Hematopoietic multipotent progenitor cell treated with erythropoietin and hydrocortisone succinate and interleukin-3 and kit ligand, for 17 days (in vitro differentiated cells): ENCODE data around the gene IFI44.

Experiments
- DNase-seq: peaks from one replicate; pipeline ENCODE4 v3.0.0-alpha.2; 2015; ENCODE audit warnings: low spot score

Gene IFI44

GRCh38 chr1:78649628-78650027, at the start of gene IFI44:
Gene IFI44 (plus strand): TSS chr1:78649831. CDS start chr1:78650196, 365 bp downstream.
- DNase-seq, result no peak

DNA sequence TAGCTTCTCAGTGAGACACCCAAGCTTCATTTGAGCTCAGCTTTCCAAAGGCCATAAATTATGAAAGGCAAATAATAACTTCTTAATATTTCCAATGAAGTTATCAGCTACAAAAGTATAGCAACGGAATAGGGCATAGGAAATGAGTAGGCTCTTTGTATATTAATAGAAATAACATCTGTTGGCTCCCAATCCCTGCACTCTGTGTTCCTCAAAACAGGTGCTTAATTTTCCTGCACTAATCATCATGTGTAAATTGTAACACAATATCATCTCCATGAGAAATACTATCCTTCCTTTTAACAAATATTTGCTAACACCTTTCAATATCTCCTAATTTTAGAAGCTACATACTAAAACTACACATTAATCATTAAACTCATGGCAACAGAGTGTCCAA, 48.6 kb upstream of the IFI44 start:
- DNase-seq, result no peak

DNA sequence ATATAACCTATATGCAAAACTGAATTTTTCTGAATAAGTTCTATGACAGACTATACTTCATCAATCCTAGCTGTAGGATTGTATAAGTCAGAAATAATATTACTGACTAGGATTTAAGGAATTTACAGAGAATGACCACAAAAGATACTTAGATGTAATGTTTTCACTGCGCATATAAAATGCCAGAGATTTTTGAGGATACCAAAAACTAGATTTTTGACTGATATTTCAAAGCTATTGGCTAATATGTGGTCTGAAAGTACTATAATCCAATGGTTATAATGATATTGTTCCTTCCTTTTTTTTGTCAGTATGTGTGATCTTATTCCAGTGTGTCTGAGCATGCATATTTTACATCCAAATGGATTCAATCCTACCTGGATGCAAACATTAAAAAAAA, 46.4 kb upstream of the IFI44 start:
- no peak for DNase-seq

- DNase-seq, result no peak
Measured at GRCh38 chr1:78604643-78605042, 45.0 kb upstream of the IFI44 start.

DNA sequence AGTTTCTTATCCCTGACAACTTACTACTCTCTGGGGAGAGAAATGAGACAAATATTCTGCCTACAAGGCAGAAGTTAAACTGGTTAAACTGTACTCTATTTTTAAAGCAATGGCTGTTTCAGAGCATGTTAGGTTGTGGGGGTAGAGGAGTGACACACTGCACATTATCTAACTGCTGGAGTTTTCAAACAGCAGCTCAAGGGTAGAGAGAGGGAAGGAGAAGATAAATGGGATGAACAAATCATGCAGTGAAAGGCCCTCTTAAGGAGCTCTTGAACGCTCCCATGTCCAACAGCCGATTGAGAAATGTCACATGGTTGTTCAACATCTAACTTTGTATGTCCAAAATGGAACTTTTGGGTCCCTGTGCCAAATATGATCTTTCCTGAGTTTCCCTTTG, 43.4 kb upstream of the IFI44 start:
- DNase-seq, result no peak

- DNase-seq, result no peak
Measured at GRCh38 chr1:78607334-78607927, 42.2 kb upstream of the IFI44 start.

DNA sequence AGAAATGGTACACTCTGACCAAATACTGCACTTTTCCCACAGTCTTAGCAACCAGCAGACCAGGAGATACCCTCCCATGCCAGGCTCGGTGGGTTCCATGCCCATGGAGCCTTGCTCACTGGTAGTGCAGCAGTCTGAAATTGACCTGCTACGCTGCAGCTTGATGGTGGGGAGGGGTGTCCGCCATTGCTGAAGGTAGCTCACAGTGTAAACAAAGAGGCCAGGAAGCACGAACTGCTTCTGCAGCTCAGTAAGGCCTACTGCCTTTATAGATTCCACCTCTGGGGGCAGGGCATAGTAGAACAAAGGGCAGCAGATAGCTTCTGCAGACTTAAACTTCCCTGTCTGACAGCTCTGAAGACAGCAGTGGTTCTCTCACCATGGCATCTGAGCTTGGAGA, 41.7 kb upstream of the IFI44 start:
- no peak for DNase-seq

GRCh38 chr1:78617615-78618026, 32.0 kb upstream of the IFI44 start:
- peak; percentile 55 for DNase-seq

DNA sequence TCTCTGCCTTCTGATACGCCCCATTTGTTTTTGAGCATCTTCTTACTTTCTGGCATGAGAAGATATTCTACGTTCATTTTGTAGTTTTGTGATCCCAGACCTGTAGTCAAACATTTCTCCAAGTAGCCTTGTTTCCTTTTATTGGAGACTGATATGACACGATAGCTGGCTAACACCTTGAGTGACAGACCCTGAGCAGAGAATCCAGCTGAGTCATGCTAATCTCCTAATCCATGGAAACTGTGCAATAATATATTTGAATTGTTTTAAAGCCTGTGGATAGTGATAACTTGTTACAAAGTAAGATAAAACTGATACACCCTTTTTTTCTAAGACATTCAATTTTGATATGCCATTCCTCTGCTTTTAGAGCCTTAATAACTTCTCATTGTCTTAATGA, 30.6 kb upstream of the IFI44 start:
- no peak for DNase-seq

DNA sequence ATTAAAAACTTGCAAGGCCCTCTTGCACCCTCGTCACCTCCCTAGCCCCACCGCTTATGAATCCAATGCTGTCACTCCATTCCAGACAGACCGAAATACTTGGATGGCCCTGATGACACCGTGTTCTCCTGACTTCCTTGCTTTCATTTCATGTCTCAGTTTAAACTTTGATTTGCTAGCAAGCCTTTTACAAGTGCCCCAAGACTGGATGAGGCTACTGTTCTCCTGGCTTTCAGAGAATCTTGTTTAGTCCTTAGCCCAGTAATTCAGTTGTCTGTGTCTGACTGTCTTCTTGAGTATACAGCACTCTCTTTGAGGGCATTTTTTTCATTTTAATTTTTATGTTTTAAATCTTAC, 30.2 kb upstream of the IFI44 start:
- no peak for DNase-seq

DNA sequence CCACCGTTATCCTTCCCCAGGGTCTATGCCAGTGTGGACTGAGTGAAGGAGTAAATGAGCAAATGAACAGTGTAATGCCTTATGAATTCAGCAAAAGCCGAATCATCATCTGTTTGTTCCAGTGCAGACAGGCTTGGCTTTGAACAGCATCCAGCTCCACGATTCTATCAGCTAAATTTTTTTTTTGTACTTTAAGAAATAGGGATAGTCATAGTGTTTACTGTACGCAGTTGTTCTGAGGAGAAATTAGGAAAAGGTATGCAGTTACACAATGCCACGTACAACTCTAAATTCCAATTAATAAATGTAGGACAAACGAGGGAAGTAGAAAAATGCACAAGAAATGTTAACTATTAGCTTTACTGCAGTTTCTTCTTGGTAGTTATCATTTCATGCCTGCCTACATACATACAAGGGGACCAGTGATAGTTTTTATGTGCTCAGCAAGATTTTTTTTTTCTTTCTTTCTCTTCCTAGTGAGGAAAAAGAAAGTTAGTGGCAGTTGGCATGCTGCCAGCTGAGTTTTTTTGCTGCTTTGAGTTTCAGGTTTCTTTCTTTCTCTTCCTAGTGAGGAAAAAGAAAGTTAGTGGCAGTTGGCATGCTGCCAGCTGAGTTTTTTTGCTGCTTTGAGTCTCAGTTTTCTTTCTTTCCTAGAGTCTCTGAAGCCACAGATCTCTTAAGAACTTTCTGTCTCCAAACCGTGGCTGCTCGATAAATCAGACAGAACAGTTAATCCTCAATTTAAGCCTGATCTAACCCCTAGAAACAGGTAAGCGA, 29.6 kb upstream of the IFI44 start, which contains the start of gene IFI44L:
TSS of gene IFI44L (plus strand) at position 646 of the 777 bp plus-strand sequence. CDS start 7,468 bp downstream, outside the sequence.
- DNase-seq, result peak; percentile 17

- DNase-seq, result no peak
Measured at GRCh38 chr1:78620666-78621065, 29.0 kb upstream of the IFI44 start.

DNA sequence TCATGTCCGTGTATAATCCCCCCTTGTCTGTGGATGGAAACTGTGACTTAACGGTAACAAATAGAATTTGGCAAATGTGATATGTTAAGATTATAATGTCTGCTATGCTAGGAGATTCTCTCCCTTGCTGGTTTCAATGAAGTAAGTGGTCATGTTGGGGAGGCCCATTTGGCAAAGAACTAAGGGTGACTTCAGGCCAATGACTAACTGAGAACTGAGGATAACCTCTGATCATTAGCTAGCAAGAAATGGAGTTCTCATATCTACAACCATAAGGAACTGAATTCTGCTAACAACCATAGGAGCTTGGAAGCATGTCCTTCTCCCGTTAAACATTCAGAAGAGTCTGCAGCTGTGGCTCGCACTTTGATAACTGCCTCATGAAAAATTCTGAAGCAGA, 27.1 kb upstream of the IFI44 start:
- DNase-seq, result no peak

- DNase-seq, result no peak
Measured at GRCh38 chr1:78624035-78624434, 25.6 kb upstream of the IFI44 start.

DNA sequence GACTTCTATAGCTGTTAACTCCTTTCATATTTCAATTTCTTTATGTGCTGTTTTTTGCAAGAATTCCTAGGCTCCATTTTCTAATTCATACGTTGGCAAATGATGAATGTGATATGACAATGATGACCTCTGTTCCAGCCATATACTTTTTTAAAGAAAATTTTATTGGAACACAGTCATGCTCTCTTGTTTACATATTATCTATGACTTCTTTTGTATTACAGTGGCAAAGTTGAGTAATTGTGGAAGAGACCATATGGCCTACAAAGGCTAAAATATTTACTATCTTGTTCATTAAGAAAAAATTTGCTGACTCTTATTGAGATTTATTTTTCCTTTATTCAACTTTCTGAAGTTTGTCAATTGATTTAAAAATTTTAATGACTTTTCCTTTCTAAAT, 22.3 kb upstream of the IFI44 start:
- no peak for DNase-seq

GRCh38 chr1:78630600-78630999, 19.0 kb upstream of the IFI44 start:
- DNase-seq, result no peak

DNA sequence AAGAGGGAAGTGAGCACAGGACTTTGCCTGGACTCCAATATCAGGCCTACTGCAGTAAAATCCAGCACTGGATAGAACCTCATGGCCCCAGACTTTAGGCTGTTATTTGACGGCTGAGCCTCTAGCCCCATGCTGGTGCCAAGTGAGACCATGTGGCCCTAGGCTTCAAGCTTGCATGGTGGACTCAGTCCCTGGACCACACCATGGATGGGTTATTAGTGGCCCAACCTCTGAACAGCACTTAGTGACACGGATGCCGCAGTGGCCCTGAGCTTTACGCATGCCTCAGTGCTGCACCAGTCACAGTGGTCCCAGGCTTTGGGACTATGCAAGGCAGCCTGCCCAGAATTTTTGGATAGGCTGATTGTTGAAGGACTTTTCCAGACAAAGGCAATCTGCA, 16.4 kb upstream of the IFI44 start:
- no peak for DNase-seq

GRCh38 chr1:78640462-78640861, 9.2 kb upstream of the IFI44 start:
- DNase-seq, result no peak

DNA sequence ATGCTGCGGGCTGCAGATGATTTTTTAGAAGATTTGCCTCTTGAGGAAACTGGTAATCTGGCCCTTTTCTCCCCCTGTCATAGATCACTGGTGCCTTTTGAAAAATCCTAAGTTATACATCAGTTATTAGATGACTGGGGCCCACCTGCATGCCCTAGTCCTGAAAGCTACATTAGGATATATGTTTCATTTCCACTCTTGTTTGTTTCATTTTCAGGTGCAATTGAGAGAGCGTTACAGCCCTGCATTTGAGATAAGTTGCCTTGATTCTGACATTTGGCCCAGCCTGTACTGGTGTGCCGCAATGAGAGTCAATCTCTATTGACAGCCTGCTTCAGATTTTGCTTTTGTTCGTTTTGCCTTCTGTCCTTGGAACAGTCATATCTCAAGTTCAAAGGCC, 8.1 kb upstream of the IFI44 start:
- no peak for DNase-seq

GRCh38 chr1:78645723-78646122, 3.9 kb upstream of the IFI44 start:
- DNase-seq, result no peak

DNA sequence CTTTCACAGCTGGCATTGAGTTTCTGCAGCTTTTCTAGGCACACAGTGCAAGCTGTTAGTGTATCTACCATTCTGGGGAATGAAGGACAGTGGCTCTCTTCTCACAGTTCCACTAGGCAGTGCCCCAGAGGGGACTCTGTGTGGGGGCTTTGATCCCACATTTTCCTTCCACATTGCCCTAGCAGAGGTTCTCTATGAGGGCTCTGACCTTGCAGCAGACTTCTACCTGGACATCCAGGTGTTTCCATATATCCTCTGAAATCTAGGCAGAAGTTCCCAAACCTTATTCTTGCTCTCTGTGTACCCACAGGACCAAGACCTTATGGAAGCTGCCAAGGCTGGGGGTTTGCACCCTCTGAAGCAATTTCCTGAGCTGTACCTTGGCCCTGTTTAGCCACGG, 2.4 kb upstream of the IFI44 start:
- no peak for DNase-seq

DNA sequence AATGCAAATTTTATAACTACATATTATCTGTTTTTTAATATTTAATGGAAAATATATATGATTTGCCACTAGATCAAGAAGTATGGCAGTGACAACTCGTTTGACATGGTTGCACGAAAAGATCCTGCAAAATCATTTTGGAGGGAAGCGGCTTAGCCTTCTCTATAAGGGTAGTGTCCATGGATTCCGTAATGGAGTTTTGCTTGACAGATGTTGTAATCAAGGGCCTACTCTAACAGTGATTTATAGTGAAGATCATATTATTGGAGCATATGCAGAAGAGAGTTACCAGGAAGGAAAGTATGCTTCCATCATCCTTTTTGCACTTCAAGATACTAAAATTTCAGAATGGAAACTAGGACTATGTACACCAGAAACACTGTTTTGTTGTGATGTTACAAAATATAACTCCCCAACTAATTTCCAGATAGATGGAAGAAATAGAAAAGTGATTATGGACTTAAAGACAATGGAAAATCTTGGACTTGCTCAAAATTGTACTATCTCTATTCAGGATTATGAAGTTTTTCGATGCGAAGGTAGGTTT, 556 bp downstream of the IFI44 start:
- DNase-seq, result no peak

- DNase-seq, result no peak
Measured at GRCh38 chr1:78651241-78651640, 1.6 kb downstream of the IFI44 start.
